SK-N-DZ (cell line): ENCODE measurements around the gene RBPJ.

Source experiments
- DNase-seq: peaks from one replicate; pipeline ENCODE4 v3.0.0-alpha.2; 2015; ENCODE audit warnings: low spot score

The RBPJ gene

GRCh38 chr4:26418107-26418506, 97.3 kb downstream of the RBPJ start:
- DNase-seq: no peak

- no peak for DNase-seq
Measured at GRCh38 chr4:26418850-26419249, 98.0 kb downstream of the RBPJ start.

- no peak for DNase-seq
Measured at GRCh38 chr4:26420438-26420837, 99.6 kb downstream of the RBPJ start.

- DNase-seq: no peak
Measured at GRCh38 chr4:26420913-26421312, 100.1 kb downstream of the RBPJ start.

GRCh38 chr4:26424153-26424552, 103.3 kb downstream of the RBPJ start:
- no peak for DNase-seq

- DNase-seq: no peak
Measured at GRCh38 chr4:26424838-26425237, 104.0 kb downstream of the RBPJ start.

- DNase-seq: no peak
Measured at GRCh38 chr4:26425953-26426352, 105.1 kb downstream of the RBPJ start.

GRCh38 chr4:26426892-26427291, 106.1 kb downstream of the RBPJ start:
- no peak for DNase-seq

GRCh38 chr4:26429910-26430309, 109.1 kb downstream of the RBPJ start:
- DNase-seq: no peak

GRCh38 chr4:26431461-26432180, 110.8 kb downstream of the RBPJ start:
- DNase-seq: no peak

GRCh38 chr4:26432419-26432818, 111.6 kb downstream of the RBPJ start:
- DNase-seq: no peak

- DNase-seq: no peak
Measured at GRCh38 chr4:26433556-26433955, 112.7 kb downstream of the RBPJ start.

GRCh38 chr4:26434030-26434639, 113.3 kb downstream of the RBPJ start:
- no peak for DNase-seq

- DNase-seq: no peak
Measured at GRCh38 chr4:26441102-26441501, 120.3 kb downstream of the RBPJ start.

- no peak for DNase-seq
Measured at GRCh38 chr4:26441771-26442170, 121.0 kb downstream of the RBPJ start.

GRCh38 chr4:26447378-26447777, 126.6 kb downstream of the RBPJ start:
- DNase-seq: no peak

- no peak for DNase-seq
Measured at GRCh38 chr4:26450418-26450817, 129.6 kb downstream of the RBPJ start.

GRCh38 chr4:26451597-26451996, 130.8 kb downstream of the RBPJ start:
- DNase-seq: no peak

GRCh38 chr4:26452565-26453531, 132.0 kb downstream of the RBPJ start:
- no peak for DNase-seq

- no peak for DNase-seq
Measured at GRCh38 chr4:26454961-26455360, 134.1 kb downstream of the RBPJ start.

GRCh38 chr4:26455571-26455970, 134.8 kb downstream of the RBPJ start:
- no peak for DNase-seq

- no peak for DNase-seq
Measured at GRCh38 chr4:26457412-26457811, 136.6 kb downstream of the RBPJ start.
